Measurements from ENCODE around the gene ELL.

DNA sequence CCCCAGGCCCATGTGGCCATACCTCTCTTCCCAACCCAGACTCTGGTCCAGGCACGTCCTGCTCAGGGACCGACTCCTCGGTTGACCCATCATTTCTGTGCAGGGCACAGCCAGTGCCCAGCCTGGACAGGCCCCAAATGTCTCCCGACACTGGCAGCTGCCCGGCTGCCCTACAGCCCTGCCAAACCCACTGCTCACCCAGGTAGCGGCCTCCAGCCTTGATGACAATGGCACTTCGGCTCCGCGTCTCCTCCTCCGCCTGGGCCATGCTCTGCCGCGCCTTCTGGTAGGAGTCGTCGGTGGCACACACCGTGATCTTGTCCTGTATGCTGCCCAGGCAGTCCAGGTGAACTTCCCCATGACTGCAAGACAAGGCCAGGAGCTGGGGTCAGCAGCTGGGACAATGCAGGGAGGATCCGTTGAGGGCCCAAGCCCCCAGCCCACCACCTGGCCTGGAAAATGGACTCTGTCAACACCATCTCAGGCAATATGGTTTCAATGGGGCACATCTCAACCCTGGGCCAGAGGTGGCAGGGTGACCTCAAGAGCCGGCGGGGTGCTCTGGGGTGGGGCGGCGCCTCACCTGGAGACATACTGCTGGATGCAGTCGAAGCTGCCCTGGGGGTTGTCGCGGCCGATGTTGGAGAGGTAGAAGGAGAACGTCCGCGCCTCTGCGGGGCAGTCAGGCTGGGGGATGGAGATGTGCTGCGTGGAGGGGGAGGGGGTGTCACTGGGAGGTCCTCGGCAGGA lies 56.5 kb downstream of the ELL start:
- TF ChIP-seq, protein P1, sequence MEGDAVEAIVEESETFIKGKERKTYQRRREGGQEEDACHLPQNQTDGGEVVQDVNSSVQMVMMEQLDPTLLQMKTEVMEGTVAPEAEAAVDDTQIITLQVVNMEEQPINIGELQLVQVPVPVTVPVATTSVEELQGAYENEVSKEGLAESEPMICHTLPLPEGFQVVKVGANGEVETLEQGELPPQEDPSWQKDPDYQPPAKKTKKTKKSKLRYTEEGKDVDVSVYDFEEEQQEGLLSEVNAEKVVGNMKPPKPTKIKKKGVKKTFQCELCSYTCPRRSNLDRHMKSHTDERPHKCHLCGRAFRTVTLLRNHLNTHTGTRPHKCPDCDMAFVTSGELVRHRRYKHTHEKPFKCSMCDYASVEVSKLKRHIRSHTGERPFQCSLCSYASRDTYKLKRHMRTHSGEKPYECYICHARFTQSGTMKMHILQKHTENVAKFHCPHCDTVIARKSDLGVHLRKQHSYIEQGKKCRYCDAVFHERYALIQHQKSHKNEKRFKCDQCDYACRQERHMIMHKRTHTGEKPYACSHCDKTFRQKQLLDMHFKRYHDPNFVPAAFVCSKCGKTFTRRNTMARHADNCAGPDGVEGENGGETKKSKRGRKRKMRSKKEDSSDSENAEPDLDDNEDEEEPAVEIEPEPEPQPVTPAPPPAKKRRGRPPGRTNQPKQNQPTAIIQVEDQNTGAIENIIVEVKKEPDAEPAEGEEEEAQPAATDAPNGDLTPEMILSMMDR (IDR thresholded peaks at IDR 0.05 in 8 of 11, conservative IDR thresholded peaks at IDR 0.05 in 3 of 11), result no peak
- TF ChIP-seq POLR2A (IDR thresholded peaks at IDR 0.05) (no peak), POLR2AphosphoS5 (IDR thresholded peaks at IDR 0.05) (no peak)

Measured in spleen (tissue), 7 donors.